ENCODE measurements around the gene CLRN3. TPM values are rescaled to one million over a fixed set of nuclear protein-coding genes. Genes with fewer than 3 reads are reported as not detected.

Gene CLRN3
- total and polyA plus RNA-seq, 2 experiments from 2014 or later: not detected

GRCh38 chr10:127899766-127900387 lies 7.1 kb upstream of the CLRN3 start:
- Histone ChIP-seq H3K4me1 (ENCODE audit: insufficient read depth) (no peaks in the 10 kb centered on the region), H3K9me2 (ENCODE audit: insufficient read depth) (no peaks in the 10 kb centered on the region), H4K20me1 (ENCODE audit: insufficient read depth) (no peaks in the 10 kb centered on the region), H3K79me2 (ENCODE audit: insufficient read depth) (no peaks in the 10 kb centered on the region), H3K4me2 (ENCODE audit: unreplicated experiment) (no peak overlapping the region), H3K27ac (no peak overlapping the region), H2AFZ (no peak overlapping the region), H3K9ac (no peak overlapping the region), H3F3A (ENCODE audit: insufficient read depth) (no peaks in the 10 kb centered on the region), H3K27me3 (replicated peaks; ENCODE audit: insufficient read depth) (no peaks in the 10 kb centered on the region), H3K9me3 (ENCODE audit: low read depth) (no peaks in the 10 kb centered on the region), H3K36me3 (ENCODE audit: low read depth) (no peaks in the 10 kb centered on the region), H3K4me3 (no peak overlapping the region)
- no peak for TF ChIP-seq EZH2phosphoT487 (IDR thresholded peaks at IDR 0.05; ENCODE audit: insufficient read depth, low read depth)
- TF ChIP-seq EZH2 (IDR thresholded peaks at IDR 0.05; ENCODE audit: insufficient read depth, poor library complexity, severe bottlenecking): no peak
- no peak for DNase-seq
- WGBS, 2 experiments (ENCODE audit: low coverage in 1 of 2, low lambda C conversion rate in 2 of 2, missing lambda C conversion rate in 2 of 2): 48 to 49% methylated on average over 3 of the region's 3 CpGs
- in situ Hi-C loops (cut with MboI): no loop called here

GRCh38 chr10:127897177-127897576 lies 4.4 kb upstream of the CLRN3 start:
- no peaks in the 10 kb centered on the region for H3K4me1 ChIP-seq (ENCODE audit: insufficient read depth)
- no peak overlapping the region for H2AFZ ChIP-seq
- TF ChIP-seq EZH2phosphoT487 (IDR thresholded peaks at IDR 0.05; ENCODE audit: insufficient read depth, low read depth) (no peak), EZH2 (IDR thresholded peaks at IDR 0.05; ENCODE audit: insufficient read depth, poor library complexity, severe bottlenecking) (no peak)
- H3F3A ChIP-seq (ENCODE audit: insufficient read depth): no peaks in the 10 kb centered on the region
- H3K36me3 ChIP-seq (ENCODE audit: low read depth): no peaks in the 10 kb centered on the region
- in situ Hi-C loops (cut with MboI): no loop called here
- H3K9me2 ChIP-seq (ENCODE audit: insufficient read depth): no peaks in the 10 kb centered on the region
- no peaks in the 10 kb centered on the region for H3K79me2 ChIP-seq (ENCODE audit: insufficient read depth)
- no peak for DNase-seq
- no peak overlapping the region for H3K4me3 ChIP-seq
- 16 to 28% methylated on average over 2 of the region's 2 CpGs for WGBS, 2 experiments (ENCODE audit: low coverage in 1 of 2, low lambda C conversion rate in 2 of 2, missing lambda C conversion rate in 2 of 2)
- no peak overlapping the region for H3K9ac ChIP-seq
- H3K27ac ChIP-seq: no peak overlapping the region
- H3K27me3 ChIP-seq (replicated peaks; ENCODE audit: insufficient read depth): no peaks in the 10 kb centered on the region
- no peaks in the 10 kb centered on the region for H3K9me3 ChIP-seq (ENCODE audit: low read depth)
- no peak overlapping the region for H3K4me2 ChIP-seq (ENCODE audit: unreplicated experiment)
- H4K20me1 ChIP-seq (ENCODE audit: insufficient read depth): no peaks in the 10 kb centered on the region

- Histone ChIP-seq H4K20me1 (ENCODE audit: insufficient read depth) (no peaks in the 10 kb centered on the region), H3F3A (ENCODE audit: insufficient read depth) (no peaks in the 10 kb centered on the region), H3K4me1 (ENCODE audit: insufficient read depth) (no peaks in the 10 kb centered on the region), H3K4me3 (no peak overlapping the region), H3K4me2 (ENCODE audit: unreplicated experiment) (no peak overlapping the region), H3K9ac (no peak overlapping the region), H3K27ac (no peak overlapping the region), H3K27me3 (replicated peaks; ENCODE audit: insufficient read depth) (no peaks in the 10 kb centered on the region), H3K9me2 (ENCODE audit: insufficient read depth) (no peaks in the 10 kb centered on the region), H3K79me2 (ENCODE audit: insufficient read depth) (no peaks in the 10 kb centered on the region), H2AFZ (no peak overlapping the region), H3K36me3 (ENCODE audit: low read depth) (no peaks in the 10 kb centered on the region), H3K9me3 (ENCODE audit: low read depth) (no peaks in the 10 kb centered on the region)
- no peak for DNase-seq
- in situ Hi-C loops (cut with MboI): no loop called here
- no peak for TF ChIP-seq EZH2 (IDR thresholded peaks at IDR 0.05; ENCODE audit: insufficient read depth, poor library complexity, severe bottlenecking)
- no peak for TF ChIP-seq EZH2phosphoT487 (IDR thresholded peaks at IDR 0.05; ENCODE audit: insufficient read depth, low read depth)
Measured at GRCh38 chr10:127896590-127896989, 3.8 kb upstream of the CLRN3 start.

- in situ Hi-C loops (cut with MboI): no loop called here
- H3F3A ChIP-seq (ENCODE audit: insufficient read depth): no peaks in the 10 kb centered on the region
- H3K79me2 ChIP-seq (ENCODE audit: insufficient read depth): no peaks in the 10 kb centered on the region
- no peaks in the 10 kb centered on the region for H3K36me3 ChIP-seq (ENCODE audit: low read depth)
- H3K4me2 ChIP-seq (ENCODE audit: unreplicated experiment): no peak overlapping the region
- no peaks in the 10 kb centered on the region for H3K9me3 ChIP-seq (ENCODE audit: low read depth)
- H3K9me2 ChIP-seq (ENCODE audit: insufficient read depth): no peaks in the 10 kb centered on the region
- H4K20me1 ChIP-seq (ENCODE audit: insufficient read depth): no peaks in the 10 kb centered on the region
- H3K27me3 ChIP-seq (replicated peaks; ENCODE audit: insufficient read depth): no peaks in the 10 kb centered on the region
- H3K4me3 ChIP-seq: no peak overlapping the region
- no peak for TF ChIP-seq EZH2 (IDR thresholded peaks at IDR 0.05; ENCODE audit: insufficient read depth, poor library complexity, severe bottlenecking)
- TF ChIP-seq EZH2phosphoT487 (IDR thresholded peaks at IDR 0.05; ENCODE audit: insufficient read depth, low read depth): no peak
- no peak overlapping the region for H2AFZ ChIP-seq
- H3K27ac ChIP-seq: no peak overlapping the region
- H3K9ac ChIP-seq: no peak overlapping the region
- WGBS, 2 experiments (ENCODE audit: low coverage in 1 of 2, low lambda C conversion rate in 2 of 2, missing lambda C conversion rate in 2 of 2): 30 to 33% methylated on average over 1 of the region's 1 CpG
- DNase-seq: no peak
- peaks cover 7% of the 10 kb centered on the region for H3K4me1 ChIP-seq (ENCODE audit: insufficient read depth)
Measured at GRCh38 chr10:127894146-127894545, 1.4 kb upstream of the CLRN3 start.

Data from GM23248 (cell line).